Measurements from ENCODE around the gene ZFP90.

ZFP90 gene

GRCh38 chr16:68592466-68593337, 53.6 kb downstream of the ZFP90 start:
- peak; percentile 17 for DNase-seq

GRCh38 chr16:68596266-68596665, 57.2 kb downstream of the ZFP90 start:
- DNase-seq: no peak

- no peak for DNase-seq
Measured at GRCh38 chr16:68599586-68599985, 60.5 kb downstream of the ZFP90 start.

GRCh38 chr16:68605746-68606145, 66.7 kb downstream of the ZFP90 start:
- no peak for DNase-seq

GRCh38 chr16:68607443-68607842, 68.4 kb downstream of the ZFP90 start:
- DNase-seq: no peak

- DNase-seq: no peak
Measured at GRCh38 chr16:68608330-68608729, 69.2 kb downstream of the ZFP90 start.

- no peak for DNase-seq
Measured at GRCh38 chr16:68612996-68613395, 73.9 kb downstream of the ZFP90 start.

- DNase-seq: no peak
Measured at GRCh38 chr16:68617734-68618133, 78.6 kb downstream of the ZFP90 start.
